OCI-M1 (cell line): ENCODE measurements around the gene S1PR5.

Experiments
- DNase-seq: peaks from one replicate; lab custom pipeline; 2025; lab: John Stamatoyannopoulos, UW

Gene S1PR5

GRCh38 chr19:10516064-10516385, 1.2 kb downstream of the S1PR5 start:
- DNase-seq: no peak

GRCh38 chr19:10514211-10515145, 2.8 kb downstream of the S1PR5 start:
- DNase-seq: no peak

- no peak for DNase-seq
Observed at GRCh38 chr19:10513223-10513622, 4.0 kb downstream of the S1PR5 start.

- DNase-seq: peak; percentile 77
Observed at GRCh38 chr19:10510301-10510802, 6.9 kb downstream of the S1PR5 start.

- DNase-seq: no peak
Observed at GRCh38 chr19:10508707-10509106, 8.5 kb downstream of the S1PR5 start.

- DNase-seq: no peak
Observed at GRCh38 chr19:10508036-10508435, 9.2 kb downstream of the S1PR5 start.

GRCh38 chr19:10505583-10506229, 11.5 kb downstream of the S1PR5 start:
- peak; percentile 97 for DNase-seq

- DNase-seq: peak; percentile 92
Observed at GRCh38 chr19:10503002-10503789, 14.1 kb downstream of the S1PR5 start, which contains the start of gene KEAP1. TSS of gene KEAP1 (minus strand) at chr19:10503356. CDS start at chr19:10500033, 3,323 bp downstream.

GRCh38 chr19:10502524-10503001, 14.7 kb downstream of the S1PR5 start:
- DNase-seq: peak; percentile 100

- peak; percentile 85 for DNase-seq
Observed at GRCh38 chr19:10501971-10502523, 15.2 kb downstream of the S1PR5 start.

GRCh38 chr19:10500247-10500592, 17.0 kb downstream of the S1PR5 start:
- DNase-seq: no peak

GRCh38 chr19:10499550-10500246, 17.5 kb downstream of the S1PR5 start:
- no peak for DNase-seq

GRCh38 chr19:10497371-10497770, 19.9 kb downstream of the S1PR5 start:
- no peak for DNase-seq

GRCh38 chr19:10491472-10492047, 25.7 kb downstream of the S1PR5 start:
- DNase-seq: no peak

GRCh38 chr19:10486551-10486950, 30.7 kb downstream of the S1PR5 start:
- no peak for DNase-seq

GRCh38 chr19:10478903-10479384, 38.3 kb downstream of the S1PR5 start:
- peak; percentile 84 for DNase-seq

- DNase-seq: no peak
Observed at GRCh38 chr19:10478476-10478875, 38.8 kb downstream of the S1PR5 start.

GRCh38 chr19:10474962-10475451, 42.2 kb downstream of the S1PR5 start:
- DNase-seq: peak; percentile 90

GRCh38 chr19:10473192-10473591, 44.1 kb downstream of the S1PR5 start:
- DNase-seq: peak; percentile 61

- peak; percentile 88 for DNase-seq
Observed at GRCh38 chr19:10471909-10472308, 45.3 kb downstream of the S1PR5 start.

- DNase-seq: no peak
Observed at GRCh38 chr19:10468133-10468532, 49.1 kb downstream of the S1PR5 start.
